Upper lobe of left lung (tissue), 4 donors: ENCODE data around the gene NDUFB5.

Experiments
- EP300 ChIP-seq, 4 donors: sonication (generic); formaldehyde crosslinking; IDR thresholded peaks; one replicate each; pipeline ENCODE4 v1.5.1; 2017; ENCODE audit warnings: antibody characterized with exemption in 4 of 4, control low read depth in 2 of 4
- POLR2A ChIP-seq, 4 donors: fragments of 450-650 bp; IDR thresholded peaks; one replicate each; pipeline ENCODE4 v1.5.1; 2016 to 2017; ENCODE audit warnings: antibody characterized with exemption in 4 of 4, mild to moderate bottlenecking in 2 of 4
- POLR2AphosphoS5 ChIP-seq, 2 donors: sonication (generic); formaldehyde crosslinking; IDR thresholded peaks; one replicate each; pipeline ENCODE4 v1.5.1; 2017; ENCODE audit warnings: antibody characterized with exemption in 2 of 2

DNA sequence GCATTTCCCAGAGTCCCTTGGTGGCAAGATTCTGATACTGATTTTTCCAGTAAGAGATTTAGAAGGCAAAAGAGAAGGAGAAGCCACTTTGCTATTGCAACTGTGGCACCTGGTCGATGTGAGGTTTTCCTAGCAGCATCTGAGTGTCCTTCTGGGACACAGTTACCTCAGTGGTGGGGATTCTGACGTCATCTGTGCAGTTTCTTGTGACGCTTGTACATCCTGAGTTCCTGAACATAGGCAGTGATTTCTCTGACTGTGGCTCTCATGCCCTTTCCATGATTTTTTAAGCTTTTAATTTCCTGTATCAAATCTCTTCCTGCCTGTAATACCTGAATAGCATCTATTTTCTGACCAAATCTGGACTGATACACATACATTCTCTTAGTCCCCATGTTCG is 57.2 kb downstream of the NDUFB5 start:
- TF ChIP-seq POLR2AphosphoS5 (IDR thresholded peaks at IDR 0.05) (no peak), POLR2A (IDR thresholded peaks at IDR 0.05) (no peak), EP300 (IDR thresholded peaks at IDR 0.05) (no peak)
